K562 (cell line): ENCODE data around the gene RBM45. TPM values are rescaled to one million over a fixed set of nuclear protein-coding genes. Genes with fewer than 3 reads are reported as not detected.

ENCODE experiments used
- ARID4B ChIP-seq: sonication (generic); formaldehyde crosslinking; IDR thresholded peaks from 2 replicates; pipeline ENCODE4 v1.8.0; 2022; ENCODE audit warnings: mild to moderate bottlenecking, missing genetic modification reagents
- BCOR ChIP-seq: fragments of 450-650 bp; IDR thresholded peaks from 2 replicates; pipeline ENCODE4 v1.6.1; 2016
- FOSL1 ChIP-seq: fragments of 200-800 bp; sonication (Bioruptor generic); conservative IDR thresholded peaks from 2 replicates; pipeline ENCODE4 v1.6.1; 2016; ENCODE audit warnings: missing genetic modification characterization, missing compliant biosample characterization
- HDAC6 ChIP-seq: IDR thresholded peaks from 2 replicates; pipeline ENCODE4 v1.6.1; 2012; ENCODE audit warnings: low read depth, mild to moderate bottlenecking, control low read depth, inconsistent platforms, low read length, moderate library complexity
- HLTF ChIP-seq: fragments of 450-650 bp; IDR thresholded peaks from 2 replicates; pipeline ENCODE4 v1.6.1; 2016
- HNRNPK ChIP-seq: fragments of 200-400 bp; formaldehyde crosslinking; IDR thresholded peaks from one replicate; pipeline ENCODE4 v1.6.1; 2018; ENCODE audit warnings: mild to moderate bottlenecking, low read depth, low read length; ENCODE audit not compliant: poor library complexity, severe bottlenecking
- NFXL1 ChIP-seq: fragments of 450-650 bp; formaldehyde crosslinking; IDR thresholded peaks from 2 replicates; pipeline ENCODE4 v1.4.0; 2021; ENCODE audit warnings: mild to moderate bottlenecking
- PHF8 ChIP-seq: fragments of 200-600 bp; sonication (generic); IDR thresholded peaks from 2 replicates; pipeline ENCODE4 v1.6.1; 2012; ENCODE audit warnings: mixed run types, mild to moderate bottlenecking, inconsistent platforms, low read length, moderate library complexity, borderline replicate concordance
- RCOR1 ChIP-seq, 2 experiments: IDR thresholded peaks; 2 replicates each; pipeline ENCODE4 v1.6.1; 2012; ENCODE audit warnings: low read depth in 2 of 2, low read length in 2 of 2, borderline replicate concordance in 1 of 2, improper control_type of control experiment in 1 of 2
- SREBF1 ChIP-seq: fragments of 150-350 bp; IDR thresholded peaks from 2 replicates; pipeline ENCODE4 v1.6.1; 2014; ENCODE audit warnings: antibody characterized with exemption, low read depth, low read length, borderline replicate concordance
- THRB ChIP-seq: fragments of 450-650 bp; formaldehyde crosslinking; conservative IDR thresholded peaks from 2 replicates; pipeline ENCODE4 v1.4.0; 2022; ENCODE audit warnings: mild to moderate bottlenecking, missing genetic modification characterization
- TSC22D4 ChIP-seq: fragments of 450-650 bp; IDR thresholded peaks from 2 replicates; pipeline ENCODE4 v1.6.1; 2016; ENCODE audit warnings: missing genetic modification characterization, missing biosample characterization, control low read depth
- ZNF57 ChIP-seq: fragments of 450-650 bp; formaldehyde crosslinking; IDR thresholded peaks from 2 replicates; pipeline ENCODE4 v1.4.0; 2020; ENCODE audit warnings: mild to moderate bottlenecking, moderate library complexity
- polyA plus RNA-seq, 8 experiments: library from polyadenylated mRNA; depleted of rRNA in 4 of 8; stranded (reverse) in 5 of 8; unstranded in 3 of 8; fragments of >200 nt; fragmentation: Nextera tagmentation in 2 of 8; fragmentation: Illumina TruSeq in 1 of 8; extraction: Ambion mirVana in 2 of 8; extraction: Trizol in 1 of 8; gene quantifications; 2 replicates each; pipeline versions ENCODE4 v1.2.1 to v1.2.3, GENCODE V29; 2011 to 2014; ENCODE audit warnings: inconsistent platforms in 1 of 8, missing spikeins in 1 of 8
- total RNA-seq, 7 experiments: library from RNA; depleted of rRNA in 6 of 7; stranded (reverse); fragments of >200 nt in 6 of 7; fragmentation: Illumina TruSeq in 2 of 7; extraction: Trizol in 2 of 7; gene quantifications; 2 replicates each; pipeline versions ENCODE4 v1.2.1 to v1.2.3, GENCODE V29; 2011 to 2021; ENCODE audit warnings: low replicate concordance in 1 of 7
- TF ChIP-seq, protein P1 (sequence below), 2 experiments: fragments of 450-650 bp; IDR thresholded peaks; 2 replicates each; pipeline ENCODE4 v1.6.1; 2018; ENCODE audit warnings: mild to moderate bottlenecking in 2 of 2, low read depth in 1 of 2; ENCODE audit not compliant: partially characterized antibody in 2 of 2

Gene RBM45
- total and polyA plus RNA-seq, 9 of the 15 experiments (the other 6 are each of a cell fraction or from before 2014, with no cell fraction given): 6.7 to 22.0 (median 15.0) TPM

- TF ChIP-seq, protein P1, sequence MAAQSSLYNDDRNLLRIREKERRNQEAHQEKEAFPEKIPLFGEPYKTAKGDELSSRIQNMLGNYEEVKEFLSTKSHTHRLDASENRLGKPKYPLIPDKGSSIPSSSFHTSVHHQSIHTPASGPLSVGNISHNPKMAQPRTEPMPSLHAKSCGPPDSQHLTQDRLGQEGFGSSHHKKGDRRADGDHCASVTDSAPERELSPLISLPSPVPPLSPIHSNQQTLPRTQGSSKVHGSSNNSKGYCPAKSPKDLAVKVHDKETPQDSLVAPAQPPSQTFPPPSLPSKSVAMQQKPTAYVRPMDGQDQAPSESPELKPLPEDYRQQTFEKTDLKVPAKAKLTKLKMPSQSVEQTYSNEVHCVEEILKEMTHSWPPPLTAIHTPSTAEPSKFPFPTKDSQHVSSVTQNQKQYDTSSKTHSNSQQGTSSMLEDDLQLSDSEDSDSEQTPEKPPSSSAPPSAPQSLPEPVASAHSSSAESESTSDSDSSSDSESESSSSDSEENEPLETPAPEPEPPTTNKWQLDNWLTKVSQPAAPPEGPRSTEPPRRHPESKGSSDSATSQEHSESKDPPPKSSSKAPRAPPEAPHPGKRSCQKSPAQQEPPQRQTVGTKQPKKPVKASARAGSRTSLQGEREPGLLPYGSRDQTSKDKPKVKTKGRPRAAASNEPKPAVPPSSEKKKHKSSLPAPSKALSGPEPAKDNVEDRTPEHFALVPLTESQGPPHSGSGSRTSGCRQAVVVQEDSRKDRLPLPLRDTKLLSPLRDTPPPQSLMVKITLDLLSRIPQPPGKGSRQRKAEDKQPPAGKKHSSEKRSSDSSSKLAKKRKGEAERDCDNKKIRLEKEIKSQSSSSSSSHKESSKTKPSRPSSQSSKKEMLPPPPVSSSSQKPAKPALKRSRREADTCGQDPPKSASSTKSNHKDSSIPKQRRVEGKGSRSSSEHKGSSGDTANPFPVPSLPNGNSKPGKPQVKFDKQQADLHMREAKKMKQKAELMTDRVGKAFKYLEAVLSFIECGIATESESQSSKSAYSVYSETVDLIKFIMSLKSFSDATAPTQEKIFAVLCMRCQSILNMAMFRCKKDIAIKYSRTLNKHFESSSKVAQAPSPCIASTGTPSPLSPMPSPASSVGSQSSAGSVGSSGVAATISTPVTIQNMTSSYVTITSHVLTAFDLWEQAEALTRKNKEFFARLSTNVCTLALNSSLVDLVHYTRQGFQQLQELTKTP (IDR thresholded peaks at IDR 0.05; ENCODE audit: low read depth in 1 of 2, partially characterized antibody in 2 of 2): peak; percentile 9 to 50
- TF ChIP-seq HLTF: peak; percentile 19; the same call in 1 of the 2 replicates
- TF ChIP-seq ARID4B (CRISPR knock-in tag): peak; percentile 69
- 0 out of 2 replicates have a peak, but pooled peaks have one; percentile 21 for TF ChIP-seq SREBF1
- no peak for TF ChIP-seq THRB (CRISPR knock-in tag)
- TF ChIP-seq BCOR: peak; percentile 75; the same call in 1 of the 2 replicates
- TF ChIP-seq PHF8: peak; percentile 68; the same call in 1 of the 2 replicates
- TF ChIP-seq ZNF57 (CRISPR knock-in tag): no peak
- TF ChIP-seq NFXL1: no peak
- peak; percentile 68; the same call in 1 of the 2 replicates for TF ChIP-seq FOSL1
- TF ChIP-seq HNRNPK: no peak
- no peak for TF ChIP-seq HDAC6
- peak in 1 of 2 experiments; percentile 79; a peak in 2 of 4 replicates for TF ChIP-seq RCOR1 (IDR thresholded peaks at IDR 0.05; ENCODE audit: borderline replicate concordance in 1 of 2, low read depth in 2 of 2, low read length in 2 of 2)
- TF ChIP-seq TSC22D4 (tag): no peak
Observed at GRCh38 chr2:178072383-178073301, 39.6 kb upstream of the RBM45 start, which contains the start of gene PDE11A (continued).
